Measurements from ENCODE around the gene FRY. TPM values are rescaled to one million over a fixed set of nuclear protein-coding genes. Genes with fewer than 3 reads are reported as not detected.

The FRY gene
- total RNA-seq, 2 experiments from 2014 or later = 3.0 to 7.0 TPM

DNA sequence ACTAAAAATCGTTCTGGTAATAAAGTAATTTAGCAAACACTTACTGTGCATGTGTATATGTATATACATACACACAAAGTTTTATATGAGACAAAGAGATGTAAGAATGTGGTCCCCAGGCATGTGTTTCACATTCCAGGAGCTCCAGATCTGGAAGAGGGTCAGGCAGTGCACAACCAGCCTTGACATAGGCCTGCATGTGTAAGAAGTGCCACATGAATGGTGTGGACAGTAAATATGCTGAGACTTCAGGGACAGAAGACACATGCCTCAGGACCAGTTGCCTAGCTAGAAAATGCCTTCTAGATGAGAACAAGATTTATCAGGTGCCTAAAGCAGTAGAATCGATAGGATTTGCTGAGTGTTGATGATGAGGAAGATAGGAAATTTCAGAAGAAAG is 76.4 kb downstream of the FRY start:
- Histone ChIP-seq H3K4me1 (ENCODE audit: insufficient read depth, low read length, poor library complexity, severe bottlenecking) (no peaks in the 10 kb centered on the region), H3K4me2 (ENCODE audit: low read length) (no peak overlapping the region), H3K4me3 (ENCODE audit: low read depth, low read length, poor library complexity, severe bottlenecking) (no peak overlapping the region), H4K20me1 (ENCODE audit: insufficient read depth, low read length) (no peaks in the 10 kb centered on the region), H3K9me2 (ENCODE audit: insufficient read depth, low read length) (no peaks in the 10 kb centered on the region), H3K9me3 (ENCODE audit: low read length) (no peaks in the 10 kb centered on the region), H3K27ac (ENCODE audit: low read depth, low read length, poor library complexity, severe bottlenecking) (no peak overlapping the region), H2AFZ (ENCODE audit: low read length) (no peak overlapping the region), H3K36me3 (ENCODE audit: insufficient read depth, low read length) (no peaks in the 10 kb centered on the region), H3K79me2 (ENCODE audit: insufficient read depth, low read depth, low read length) (no peaks in the 10 kb centered on the region)
- ChIA-PET CTCF (ENCODE audit: unreplicated experiment) (no interaction called here), POLR2A (interaction anchor here (0.7 kb wide), 1 partner anchor 21 kb away, joined by 3 read pairs; no protein-coding TSS in a partner anchor)
- DNase-seq (ENCODE audit: low spot score) = no peak
- no peak for TF ChIP-seq EZH2phosphoT487 (IDR thresholded peaks at IDR 0.05; ENCODE audit: borderline replicate concordance, low read depth, low read length)
- TF ChIP-seq, protein P1, sequence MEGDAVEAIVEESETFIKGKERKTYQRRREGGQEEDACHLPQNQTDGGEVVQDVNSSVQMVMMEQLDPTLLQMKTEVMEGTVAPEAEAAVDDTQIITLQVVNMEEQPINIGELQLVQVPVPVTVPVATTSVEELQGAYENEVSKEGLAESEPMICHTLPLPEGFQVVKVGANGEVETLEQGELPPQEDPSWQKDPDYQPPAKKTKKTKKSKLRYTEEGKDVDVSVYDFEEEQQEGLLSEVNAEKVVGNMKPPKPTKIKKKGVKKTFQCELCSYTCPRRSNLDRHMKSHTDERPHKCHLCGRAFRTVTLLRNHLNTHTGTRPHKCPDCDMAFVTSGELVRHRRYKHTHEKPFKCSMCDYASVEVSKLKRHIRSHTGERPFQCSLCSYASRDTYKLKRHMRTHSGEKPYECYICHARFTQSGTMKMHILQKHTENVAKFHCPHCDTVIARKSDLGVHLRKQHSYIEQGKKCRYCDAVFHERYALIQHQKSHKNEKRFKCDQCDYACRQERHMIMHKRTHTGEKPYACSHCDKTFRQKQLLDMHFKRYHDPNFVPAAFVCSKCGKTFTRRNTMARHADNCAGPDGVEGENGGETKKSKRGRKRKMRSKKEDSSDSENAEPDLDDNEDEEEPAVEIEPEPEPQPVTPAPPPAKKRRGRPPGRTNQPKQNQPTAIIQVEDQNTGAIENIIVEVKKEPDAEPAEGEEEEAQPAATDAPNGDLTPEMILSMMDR (conservative IDR thresholded peaks at IDR 0.05; ENCODE audit: low read length) = no peak
- intact Hi-C loops (cut with micrococcal nuclease; ENCODE audit: unreplicated experiment) = no loop called here
- BruUV-seq (replicated peaks) = no TSS peak

DNA sequence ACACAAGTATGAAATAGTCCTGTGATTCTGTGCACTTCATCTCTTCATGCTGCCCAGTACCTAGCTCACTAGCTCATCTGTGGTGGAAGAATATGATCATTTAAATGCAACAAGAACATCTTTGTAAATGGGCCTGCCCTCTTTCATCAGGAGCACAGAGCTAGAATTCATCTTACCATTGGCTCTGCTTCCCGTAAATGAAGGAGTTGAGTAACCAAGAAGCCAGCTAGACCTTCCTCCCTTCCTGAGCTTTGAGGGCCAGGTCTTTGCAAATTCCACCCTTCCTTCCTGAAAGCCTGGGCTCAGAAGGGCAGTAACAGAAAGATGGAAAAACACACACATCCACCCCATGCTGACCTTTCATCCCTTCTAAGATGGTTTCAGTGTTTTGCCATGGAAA is 82.0 kb downstream of the FRY start:
- no TSS peak for BruUV-seq (replicated peaks)
- no peaks in the 10 kb centered on the region for H3K36me3 ChIP-seq (ENCODE audit: insufficient read depth, low read length)
- no peaks in the 10 kb centered on the region for H3K79me2 ChIP-seq (ENCODE audit: insufficient read depth, low read depth, low read length)
- no peak overlapping the region for H2AFZ ChIP-seq (ENCODE audit: low read length)
- CTCF ChIA-PET (ENCODE audit: unreplicated experiment) = no interaction called here
- H3K9me3 ChIP-seq (ENCODE audit: low read length) = no peaks in the 10 kb centered on the region
- H3K9me2 ChIP-seq (ENCODE audit: insufficient read depth, low read length) = no peaks in the 10 kb centered on the region
- POLR2A ChIA-PET = interaction anchor here (0.7 to 1.5 kb wide), 2 partner anchors 27 to 203 kb away, joined by 3 read pairs; no protein-coding TSS in a partner anchor
- no peak for DNase-seq (ENCODE audit: low spot score)
- no peak overlapping the region for H3K4me3 ChIP-seq (ENCODE audit: low read depth, low read length, poor library complexity, severe bottlenecking)
- H3K27ac ChIP-seq (ENCODE audit: low read depth, low read length, poor library complexity, severe bottlenecking) = no peak overlapping the region
- H4K20me1 ChIP-seq (ENCODE audit: insufficient read depth, low read length) = no peaks in the 10 kb centered on the region
- no peak overlapping the region for H3K4me2 ChIP-seq (ENCODE audit: low read length)
- no peaks in the 10 kb centered on the region for H3K4me1 ChIP-seq (ENCODE audit: insufficient read depth, low read length, poor library complexity, severe bottlenecking)
- no peak for TF ChIP-seq EZH2phosphoT487 (IDR thresholded peaks at IDR 0.05; ENCODE audit: borderline replicate concordance, low read depth, low read length)
- TF ChIP-seq, protein P1 (conservative IDR thresholded peaks at IDR 0.05; ENCODE audit: low read length) = no peak
- intact Hi-C loops (cut with micrococcal nuclease; ENCODE audit: unreplicated experiment) = no loop called here

DNA sequence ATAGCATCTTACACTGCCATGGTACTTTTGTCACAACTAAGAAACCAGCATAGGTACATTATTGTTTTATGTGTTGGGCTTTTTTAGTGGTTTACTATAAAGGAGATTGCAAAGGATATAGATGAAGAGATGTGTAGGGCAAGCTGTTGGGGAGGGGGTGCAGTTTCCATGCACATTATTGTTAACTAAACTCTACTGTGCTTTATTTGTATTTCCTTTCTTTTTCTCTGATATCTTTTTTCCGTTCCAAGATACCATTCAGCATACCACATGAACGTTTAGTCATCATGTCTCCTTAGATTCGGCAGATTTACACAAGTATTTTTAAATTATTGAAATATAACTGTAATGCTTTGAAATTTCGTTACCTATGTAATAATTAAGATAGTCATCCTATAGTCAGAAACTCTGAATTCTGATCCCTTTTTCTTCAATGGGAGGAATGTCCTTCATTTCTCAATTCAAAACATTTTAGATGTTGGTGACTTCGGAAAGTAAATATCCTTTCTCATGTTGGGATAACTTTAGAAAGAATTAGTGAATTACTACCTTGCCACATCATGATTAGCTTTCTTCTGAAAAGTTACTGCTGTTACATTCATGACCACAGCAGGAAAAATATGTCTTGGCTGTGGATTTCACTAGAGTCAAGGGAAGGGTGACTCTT is 82.8 kb downstream of the FRY start:
- CTCF ChIA-PET (ENCODE audit: unreplicated experiment) = no interaction called here

More for the DNA sequence above, 82.8 kb downstream of the FRY start:
- no peaks in the 10 kb centered on the region for H3K9me2 ChIP-seq (ENCODE audit: insufficient read depth, low read length)
- H3K79me2 ChIP-seq (ENCODE audit: insufficient read depth, low read depth, low read length) = no peaks in the 10 kb centered on the region
- BruUV-seq (replicated peaks) = no TSS peak
- H2AFZ ChIP-seq (ENCODE audit: low read length) = no peak overlapping the region
- DNase-seq (ENCODE audit: low spot score) = no peak
- H3K36me3 ChIP-seq (ENCODE audit: insufficient read depth, low read length) = no peaks in the 10 kb centered on the region
- TF ChIP-seq, protein P1 (conservative IDR thresholded peaks at IDR 0.05; ENCODE audit: low read length) = no peak
- TF ChIP-seq EZH2phosphoT487 (IDR thresholded peaks at IDR 0.05; ENCODE audit: borderline replicate concordance, low read depth, low read length) = no peak
- POLR2A ChIA-PET = no interaction called here
- H3K4me3 ChIP-seq (ENCODE audit: low read depth, low read length, poor library complexity, severe bottlenecking) = no peak overlapping the region
- intact Hi-C loops (cut with micrococcal nuclease; ENCODE audit: unreplicated experiment) = no loop called here
- H4K20me1 ChIP-seq (ENCODE audit: insufficient read depth, low read length) = no peaks in the 10 kb centered on the region
- H3K27ac ChIP-seq (ENCODE audit: low read depth, low read length, poor library complexity, severe bottlenecking) = no peak overlapping the region
- H3K4me1 ChIP-seq (ENCODE audit: insufficient read depth, low read length, poor library complexity, severe bottlenecking) = no peaks in the 10 kb centered on the region
- no peaks in the 10 kb centered on the region for H3K9me3 ChIP-seq (ENCODE audit: low read length)
- no peak overlapping the region for H3K4me2 ChIP-seq (ENCODE audit: low read length)
